H1 (cell line): ENCODE results near the gene MRE11. TPM values are rescaled to one million over a fixed set of nuclear protein-coding genes. Genes with fewer than 3 reads are reported as not detected.

Source experiments
- CTCF ChIA-PET: fragments of 300-600 bp; sonication (Branson Sonifier 250); formaldehyde crosslinking; loops from one replicate; lab custom pipeline; 2021; ENCODE audit not compliant: partially characterized antibody; lab: Charles Lee
- POLR2A ChIA-PET: fragments of 300-600 bp; sonication (Branson Sonifier 250); formaldehyde crosslinking; loops from one replicate; lab custom pipeline; 2021; ENCODE audit warnings: inconsistent platforms; ENCODE audit not compliant: partially characterized antibody; lab: Charles Lee
- DNase-seq, 2 experiments: peaks; one replicate each; pipeline versions ENCODE4 v3.0.0 to v3.0.0-alpha.2; 2010 to 2022; ENCODE audit warnings: low spot score in 2 of 2, low read depth in 1 of 2, mixed read lengths in 1 of 2
- FAIRE-seq: peaks from 2 replicates; lab custom pipeline; 2011; peaks lifted over from hg19 to GRCh38; lab: Jason Lieb, UNC
- H2AFZ ChIP-seq: 2 replicates; pipeline ENCODE4 v1.8.1; 2012; ENCODE audit warnings: low read length, inconsistent platforms
- H2AK5ac ChIP-seq: 2 replicates; pipeline ENCODE4 v1.6.1; 2013; ENCODE audit warnings: low read depth, low read length
- H2BK120ac ChIP-seq: replicated peaks from 2 replicates; pipeline ENCODE3; 2013; ENCODE audit warnings: low read depth, low read length, inconsistent platforms
- H2BK12ac ChIP-seq: 2 replicates; pipeline ENCODE4 v1.6.1; 2013; ENCODE audit warnings: low read depth, low read length
- H2BK15ac ChIP-seq: 2 replicates; pipeline ENCODE4 v1.6.1; 2013; ENCODE audit warnings: low read length
- H2BK20ac ChIP-seq: 2 replicates; pipeline ENCODE4 v1.6.1; 2013; ENCODE audit warnings: low read length
- H2BK5ac ChIP-seq: 2 replicates; pipeline ENCODE4 v1.6.1; 2013; ENCODE audit warnings: low read depth, low read length
- H3K14ac ChIP-seq: 2 replicates; pipeline ENCODE4 v1.6.1; 2013; ENCODE audit warnings: inconsistent platforms; ENCODE audit not compliant: insufficient read length
- H3K18ac ChIP-seq: 2 replicates; pipeline ENCODE4 v1.6.1; 2013; ENCODE audit warnings: low read length; ENCODE audit errors: extremely low read depth
- H3K23ac ChIP-seq: 2 replicates; pipeline ENCODE4 v1.6.1; 2013; ENCODE audit warnings: inconsistent platforms; ENCODE audit not compliant: insufficient read length
- H3K23me2 ChIP-seq: 2 replicates; pipeline ENCODE4 v1.6.1; 2013; ENCODE audit warnings: low read depth, low read length
- H3K27ac ChIP-seq: 2 replicates; pipeline ENCODE4 v1.6.1; 2011; ENCODE audit warnings: low read depth, low read length, inconsistent platforms
- H3K27me3 ChIP-seq, 4 experiments: replicated peaks in 1 of 4; 1 replicate in 1 of 4; 2 replicates in 3 of 4; pipeline versions ENCODE4 v1.6.1 to v1.8.1; 2011 to 2013; ENCODE audit warnings: low read length in 3 of 4, mild to moderate bottlenecking in 3 of 4, inconsistent platforms in 2 of 4, mixed read lengths in 2 of 4, moderate library complexity in 1 of 4; ENCODE audit not compliant: control insufficient read depth in 3 of 4, insufficient read depth in 3 of 4; ENCODE audit errors: extremely low read depth in 1 of 4
- H3K36me3 ChIP-seq, 4 experiments: 2 replicates each; pipeline versions ENCODE4 v1.6.1 to v1.8.1; 2011 to 2013; ENCODE audit warnings: mild to moderate bottlenecking in 4 of 4, low read length in 3 of 4, moderate library complexity in 2 of 4, control low read depth in 1 of 4, inconsistent platforms in 1 of 4; ENCODE audit not compliant: insufficient read depth in 4 of 4, control insufficient read depth in 2 of 4
- H3K4ac ChIP-seq: replicated peaks from 2 replicates; pipeline ENCODE3; 2013; ENCODE audit warnings: low read length, low read depth, mixed read lengths, inconsistent platforms; ENCODE audit not compliant: insufficient read length
- H3K4me1 ChIP-seq, 4 experiments: replicated peaks in 1 of 4; 1 replicate in 1 of 4; 2 replicates in 3 of 4; pipeline versions ENCODE4 v1.6.1 to v1.8.1; 2011 to 2013; ENCODE audit warnings: low read length in 3 of 4, inconsistent platforms in 2 of 4, mixed read lengths in 1 of 4; ENCODE audit not compliant: insufficient read depth in 4 of 4, control insufficient read depth in 3 of 4
- H3K4me2 ChIP-seq, 2 experiments: 2 replicates each; pipeline versions ENCODE4 v1.6.1 to v1.8.1; 2011 to 2013; ENCODE audit warnings: low read depth in 2 of 2, low read length in 2 of 2, control low read depth in 1 of 2, inconsistent platforms in 1 of 2, mild to moderate bottlenecking in 1 of 2; ENCODE audit not compliant: insufficient read depth in 1 of 2
- H3K4me3 ChIP-seq, 4 experiments: fragments of 200-600, 300-600 bp in 1 of 4; sonication (generic), shearing (Covaris generic), sonication (Bioruptor Twin) in 1 of 4; 2 replicates each; pipeline versions ENCODE4 v1.5.1 to v1.8.1; 2011 to 2016; ENCODE audit warnings: low read length in 4 of 4, low read depth in 3 of 4, control low read depth in 2 of 4, inconsistent platforms in 2 of 4, mild to moderate bottlenecking in 2 of 4, mixed read lengths in 1 of 4, moderate library complexity in 1 of 4; ENCODE audit not compliant: insufficient read depth in 2 of 4; ENCODE audit errors: extremely low read depth in 1 of 4
- H3K56ac ChIP-seq: replicated peaks from 2 replicates; pipeline ENCODE3; 2013; ENCODE audit warnings: low read depth, mild to moderate bottlenecking, mixed read lengths, low read length, inconsistent platforms; ENCODE audit not compliant: insufficient read length
- H3K79me1 ChIP-seq: 2 replicates; pipeline ENCODE4 v1.6.1; 2013; ENCODE audit warnings: low read depth, low read length, control low read depth
- H3K79me2 ChIP-seq, 2 experiments: 2 replicates each; pipeline versions ENCODE4 v1.6.1 to v1.8.1; 2012 to 2013; ENCODE audit warnings: low read length in 2 of 2, mild to moderate bottlenecking in 2 of 2, inconsistent platforms in 1 of 2; ENCODE audit not compliant: insufficient read depth in 2 of 2, control insufficient read depth in 1 of 2
- H3K9ac ChIP-seq, 4 experiments: replicated peaks in 1 of 4; 1 replicate in 1 of 4; 2 replicates in 3 of 4; pipeline versions ENCODE4 v1.6.1 to v1.8.1; 2011 to 2013; ENCODE audit warnings: low read depth in 3 of 4, low read length in 3 of 4, control low read depth in 2 of 4, mild to moderate bottlenecking in 2 of 4, moderate library complexity in 2 of 4, inconsistent platforms in 1 of 4; ENCODE audit errors: extremely low read depth in 1 of 4
- H3K9me3 ChIP-seq, 2 experiments: 2 replicates each; pipeline versions ENCODE4 v1.6.1 to v1.8.1; 2012 to 2013; ENCODE audit warnings: mild to moderate bottlenecking in 2 of 2, moderate library complexity in 2 of 2, control low read depth in 1 of 2, inconsistent platforms in 1 of 2, low read depth in 1 of 2, low read length in 1 of 2, mixed read lengths in 1 of 2; ENCODE audit not compliant: insufficient read depth in 2 of 2
- H4K20me1 ChIP-seq, 2 experiments: replicated peaks in 1 of 2; 2 replicates each; pipeline versions ENCODE3 to v1.8.1; 2011 to 2013; ENCODE audit warnings: inconsistent platforms in 2 of 2, low read length in 2 of 2, mild to moderate bottlenecking in 1 of 2; ENCODE audit not compliant: insufficient read depth in 2 of 2, control insufficient read depth in 1 of 2
- H4K5ac ChIP-seq: 2 replicates; pipeline ENCODE4 v1.6.1; 2013; ENCODE audit warnings: low read length, low read depth, mixed read lengths, inconsistent platforms; ENCODE audit not compliant: insufficient read length
- H4K8ac ChIP-seq: 2 replicates; pipeline ENCODE4 v1.8.0; 2013; ENCODE audit warnings: mild to moderate bottlenecking, moderate library complexity, low read length, inconsistent platforms; ENCODE audit not compliant: insufficient read depth; ENCODE audit errors: extremely low read depth
- H4K91ac ChIP-seq: replicated peaks from 2 replicates; pipeline ENCODE3; 2013; ENCODE audit warnings: low read length, mixed read lengths, inconsistent platforms; ENCODE audit not compliant: insufficient read length
- CBX8 ChIP-seq: fragments of 300-800, 300-1000 bp; sonication (generic); IDR thresholded peaks from 2 replicates; pipeline ENCODE4 v1.7.1; 2016; ENCODE audit warnings: low read depth, low read length, borderline replicate concordance
- EP300 ChIP-seq, 2 experiments: IDR thresholded peaks; 1 replicate in 1 of 2; 2 replicates in 1 of 2; pipeline ENCODE4 v1.6.1; 2011 to 2012; ENCODE audit warnings: low read depth in 2 of 2, low read length in 2 of 2, mild to moderate bottlenecking in 2 of 2, borderline replicate concordance in 1 of 2, inconsistent platforms in 1 of 2, moderate library complexity in 1 of 2
- EZH2 ChIP-seq: fragments of 200-600 bp; sonication (generic); IDR thresholded peaks from 2 replicates; pipeline ENCODE4 v1.7.1; 2012; ENCODE audit warnings: low read depth, mild to moderate bottlenecking, moderate library complexity, low read length, inconsistent platforms; ENCODE audit not compliant: severe bottlenecking
- JUN ChIP-seq: IDR thresholded peaks from 2 replicates; pipeline ENCODE4 v1.6.1; 2011; ENCODE audit warnings: low read depth, mild to moderate bottlenecking, improper control_type of control experiment, low read length
- PHF8 ChIP-seq: fragments of 200-600 bp; sonication (generic); conservative IDR thresholded peaks from 2 replicates; pipeline ENCODE4 v1.7.1; 2012; ENCODE audit warnings: low read depth, mild to moderate bottlenecking, inconsistent platforms, low read length, moderate library complexity
- RNF2 ChIP-seq: fragments of 200-900, 300-1000 bp; sonication (generic); IDR thresholded peaks from 2 replicates; pipeline ENCODE4 v1.7.1; 2016; ENCODE audit warnings: borderline replicate concordance, low read depth, mild to moderate bottlenecking, antibody characterized with exemption, low read length; ENCODE audit not compliant: poor library complexity, severe bottlenecking; ENCODE audit errors: missing control alignments
- SIRT6 ChIP-seq: IDR thresholded peaks from one replicate; pipeline ENCODE4 v1.7.1; 2012; ENCODE audit warnings: low read length, inconsistent platforms
- SIX5 ChIP-seq: IDR thresholded peaks from 2 replicates; pipeline ENCODE4 v1.6.1; 2011; ENCODE audit warnings: mild to moderate bottlenecking, low read depth, low read length
- SP1 ChIP-seq: IDR thresholded peaks from 2 replicates; pipeline ENCODE4 v1.6.1; 2011; ENCODE audit warnings: low read depth, low read length
- SP2 ChIP-seq: IDR thresholded peaks from 2 replicates; pipeline ENCODE4 v1.6.1; 2012; ENCODE audit warnings: mild to moderate bottlenecking, low read length, inconsistent platforms
- SRF ChIP-seq: IDR thresholded peaks from 2 replicates; pipeline ENCODE4 v1.6.1; 2011; ENCODE audit warnings: mild to moderate bottlenecking, low read depth, low read length, moderate library complexity
- TBP ChIP-seq: IDR thresholded peaks from 2 replicates; pipeline ENCODE4 v1.6.1; 2011; ENCODE audit warnings: low read depth, low read length, improper control_type of control experiment
- TCF12 ChIP-seq: IDR thresholded peaks from 2 replicates; pipeline ENCODE4 v1.6.1; 2011; ENCODE audit warnings: low read depth, mild to moderate bottlenecking, low read length
- WGBS, 2 experiments: shearing (Covaris generic) in 1 of 2; methylation state at CpG; one replicate each; pipeline versions ENCODE4 v1.1.6 to v1.1.7; 2013 to 2015; ENCODE audit warnings: low lambda C conversion rate in 2 of 2, mixed read lengths in 2 of 2, inconsistent platforms in 1 of 2, low coverage in 1 of 2, missing lambda C conversion rate in 1 of 2; ENCODE audit not compliant: insufficient replicate concordance in 2 of 2, insufficient coverage in 1 of 2, insufficient read length in 1 of 2; ENCODE audit errors: extremely low coverage in 1 of 2, missing lambda C conversion rate in 1 of 2; 5-methylcytosine and 5-hydroxymethylcytosine counted together
- polyA plus RNA-seq, 7 experiments: library from polyadenylated mRNA; depleted of rRNA in 3 of 7; stranded (reverse) in 5 of 7; unstranded in 2 of 7; fragments of >200 nt in 5 of 7; fragments of 200-250 nt in 2 of 7; gene quantifications; 1 replicate in 5 of 7; 2 replicates in 1 of 7; 4 replicates in 1 of 7; pipeline versions ENCODE4 v1.2.1 to v1.2.3, GENCODE V29; 2011 to 2013; ENCODE audit warnings: missing spikeins in 2 of 7, mixed read lengths in 2 of 7
- total RNA-seq: library from RNA; stranded (reverse); fragmentation: NEBNext Ultra II Directional; extraction: Animal tissue kit (Norgen Biotek cat#: 25700); gene quantifications from 2 replicates; pipeline ENCODE4 v1.2.1, GENCODE V29; 2021
- TF ChIP-seq, protein P1 (sequence below): IDR thresholded peaks from 2 replicates; pipeline ENCODE4 v1.6.1; 2012; ENCODE audit warnings: inconsistent platforms

The MRE11 gene
- total and polyA plus RNA-seq, 2 of the 8 experiments (the other 6 are each of a cell fraction or from before 2014, with no cell fraction given) = 7.2 to 43.4 TPM

DNA sequence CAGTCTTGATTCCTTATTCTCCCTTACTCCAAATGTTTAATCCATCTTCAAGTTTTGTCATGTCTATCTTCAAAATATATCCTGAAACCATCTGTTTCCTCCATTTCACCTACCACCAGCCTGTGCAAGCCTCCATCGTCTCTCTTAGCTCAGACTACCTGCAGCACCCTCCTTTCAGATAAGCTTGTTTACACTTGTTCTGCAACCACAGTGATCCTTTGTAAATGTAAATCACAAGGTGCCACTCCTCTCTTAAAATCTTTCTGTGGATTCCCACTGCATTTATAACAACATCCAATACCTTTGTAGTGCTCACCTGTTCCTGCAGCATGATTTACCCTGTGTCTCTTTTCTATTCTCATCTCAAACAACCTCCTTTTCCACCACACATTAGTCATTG lies 60.6 kb downstream of the MRE11 start:
- no peak overlapping the region for H4K5ac ChIP-seq
- CTCF ChIA-PET = interaction anchor here (0.6 to 1.7 kb wide), 7 partner anchors 8 to 538 kb away, joined by 3 to 4 read pairs (median 3); no protein-coding TSS in a partner anchor
- H3K23me2 ChIP-seq = no peaks in the 10 kb centered on the region; the same call in 1 of the 2 replicates
- no peak overlapping the region for H2BK5ac ChIP-seq
- H3K14ac ChIP-seq = no peak overlapping the region
- POLR2A ChIA-PET = interaction anchor here (2.0 kb wide), 1 partner anchor 16 kb away, joined by 5 read pairs; no protein-coding TSS in a partner anchor
- no peaks in the 10 kb centered on the region for H3K27me3 ChIP-seq
- H3K23ac ChIP-seq = no peak overlapping the region
- H2BK120ac ChIP-seq = no peak overlapping the region
- H2BK20ac ChIP-seq = no peak overlapping the region
- peaks cover 0 to 44% (median 7%) of the 10 kb centered on the region in 4 experiments; a peak in 5 of 8 replicates for H3K36me3 ChIP-seq
- no peak overlapping the region for H3K4ac ChIP-seq
- FAIRE-seq (no peak), DNase-seq (no peak)
- no peaks in the 10 kb centered on the region for H3K79me1 ChIP-seq
- H2BK12ac ChIP-seq = no peak overlapping the region
- 61% methylated on average over 1 of the region's 1 CpG; no CpG with 5 or more reads in 1 of the 2 experiments for WGBS, 2 experiments
- H3K56ac ChIP-seq = no peak overlapping the region
- H3K9ac ChIP-seq = no peak overlapping the region
- no peak overlapping the region for H2BK15ac ChIP-seq
- H4K20me1 ChIP-seq = no peaks in the 10 kb centered on the region
- no peak overlapping the region for H4K8ac ChIP-seq
- peaks cover 0 to 11% (median 5%) of the 10 kb centered on the region in 4 experiments; a peak in 4 of 7 replicates for H3K4me1 ChIP-seq
- no peak overlapping the region for H4K91ac ChIP-seq
- no peak overlapping the region for H3K27ac ChIP-seq
- H2AFZ ChIP-seq = no peak overlapping the region
- H3K18ac ChIP-seq = no peak overlapping the region
- no peak overlapping the region for H3K4me3 ChIP-seq
- H3K79me2 ChIP-seq = no peaks in the 10 kb centered on the region
- peaks cover 0 to 2% of the 10 kb centered on the region in 2 experiments; a peak in 1 of 4 replicates for H3K9me3 ChIP-seq
- no peak overlapping the region for H2AK5ac ChIP-seq
- H3K4me2 ChIP-seq = peak overlapping the region; percentile 15 to 69; a peak in 3 of 4 replicates
- TF ChIP-seq TCF12 (no peak), SIX5 (no peak), EP300 (IDR thresholded peaks at IDR 0.05; ENCODE audit: borderline replicate concordance in 1 of 2, low read depth in 2 of 2, low read length in 2 of 2) (no peak), SRF (no peak), RNF2 (no peak), SIRT6 (no peak), TBP (no peak), EZH2 (no peak), JUN (no peak), CBX8 (no peak), SP1 (no peak), PHF8 (no peak), SP2 (no peak)
- TF ChIP-seq, protein P1, sequence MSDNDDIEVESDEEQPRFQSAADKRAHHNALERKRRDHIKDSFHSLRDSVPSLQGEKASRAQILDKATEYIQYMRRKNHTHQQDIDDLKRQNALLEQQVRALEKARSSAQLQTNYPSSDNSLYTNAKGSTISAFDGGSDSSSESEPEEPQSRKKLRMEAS = no peak
